Measurements from ENCODE around the gene ACAD10.

GRCh38 chr12:111756196-111756595, 70.3 kb downstream of the ACAD10 start:
- no peak for TF ChIP-seq CTCF (IDR thresholded peaks at IDR 0.05; ENCODE audit: low read depth, low read length)
- TF ChIP-seq POLR2A (IDR thresholded peaks at IDR 0.05; ENCODE audit: extremely low read depth, insufficient read length) = no peak
- TF ChIP-seq MYC (IDR thresholded peaks at IDR 0.05; ENCODE audit: low read depth, low read length) = no peak
- TF ChIP-seq, protein P1, sequence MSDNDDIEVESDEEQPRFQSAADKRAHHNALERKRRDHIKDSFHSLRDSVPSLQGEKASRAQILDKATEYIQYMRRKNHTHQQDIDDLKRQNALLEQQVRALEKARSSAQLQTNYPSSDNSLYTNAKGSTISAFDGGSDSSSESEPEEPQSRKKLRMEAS (IDR thresholded peaks at IDR 0.05; ENCODE audit: low read depth, low read length) = no peak

All from NB4 (cell line).